OCI-LY1 (cell line): ENCODE data around the gene CAVIN1.
"Not testable (repeated sequence)": the region's sequence is repeated elsewhere in the genome, so short reads cannot be mapped to it uniquely, and the experiment has no call there.

Experiments
- H2AFZ ChIP-seq: fragments of 200-600 bp; sonication (generic), shearing (Covaris generic); 2 replicates; pipeline ENCODE4 v1.6.0; 2014; ENCODE audit warnings: antibody characterized with exemption, mild to moderate bottlenecking, low read length
- H3F3A ChIP-seq: fragments of 200-600 bp; sonication (generic), shearing (Covaris generic); 2 replicates; pipeline ENCODE4 v1.6.0; 2014; ENCODE audit warnings: mild to moderate bottlenecking, antibody characterized with exemption, low read length, moderate library complexity; ENCODE audit not compliant: insufficient read depth
- H3K27ac ChIP-seq: fragments of 200-600 bp; sonication (generic); 2 replicates; pipeline ENCODE4 v1.5.1; 2014; ENCODE audit warnings: low read length, mixed run types, mild to moderate bottlenecking, low read depth; ENCODE audit not compliant: poor library complexity, severe bottlenecking
- H3K27me3 ChIP-seq: fragments of 200-600 bp; sonication (generic); 2 replicates; pipeline ENCODE4 v1.6.0; 2014; ENCODE audit warnings: antibody characterized with exemption, mild to moderate bottlenecking, low read length, moderate library complexity; ENCODE audit not compliant: insufficient read depth
- H3K36me3 ChIP-seq: fragments of 200-600 bp; sonication (generic); 2 replicates; pipeline ENCODE4 v1.6.1; 2014; ENCODE audit warnings: mild to moderate bottlenecking, antibody characterized with exemption, low read length, moderate library complexity, mixed read lengths; ENCODE audit not compliant: insufficient read depth
- H3K4me1 ChIP-seq: fragments of 200-600 bp; sonication (generic); 2 replicates; pipeline ENCODE4 v1.5.1; 2014; ENCODE audit warnings: mild to moderate bottlenecking, low read length, moderate library complexity; ENCODE audit not compliant: insufficient read depth, severe bottlenecking
- H3K4me2 ChIP-seq: fragments of 200-600 bp; sonication (generic), shearing (Covaris generic); 2 replicates; pipeline ENCODE4 v1.6.1; 2014; ENCODE audit warnings: low read length
- H3K4me3 ChIP-seq: fragments of 200-600 bp; sonication (generic); 2 replicates; pipeline ENCODE4 v1.5.1; 2014; ENCODE audit warnings: low read length, low read depth, mild to moderate bottlenecking, mixed read lengths; ENCODE audit not compliant: poor library complexity, severe bottlenecking
- H3K79me2 ChIP-seq: fragments of 200-600 bp; shearing (Covaris generic); 2 replicates; pipeline ENCODE4 v1.6.1; 2016; ENCODE audit warnings: mixed run types, low read length, mixed read lengths; ENCODE audit not compliant: insufficient read depth
- H3K9ac ChIP-seq: fragments of 200-600 bp; sonication (generic), shearing (Covaris generic); 2 replicates; pipeline ENCODE4 v1.6.1; 2014; ENCODE audit warnings: mild to moderate bottlenecking, low read length, mixed read lengths
- H3K9me2 ChIP-seq: fragments of 200-600 bp; sonication (generic), shearing (Covaris generic); 2 replicates; pipeline ENCODE4 v1.6.1; 2014; ENCODE audit warnings: low read depth, mild to moderate bottlenecking, low read length, mixed read lengths
- H3K9me3 ChIP-seq: fragments of 200-600 bp; shearing (Covaris generic); 2 replicates; pipeline ENCODE4 v1.6.1; 2014; ENCODE audit warnings: low read length, mixed read lengths
- H4K20me1 ChIP-seq: fragments of 200-600 bp; sonication (generic), shearing (Covaris generic); 2 replicates; pipeline ENCODE4 v1.6.0; 2016; ENCODE audit warnings: mild to moderate bottlenecking, low read length; ENCODE audit not compliant: insufficient read depth
- EZH2 ChIP-seq: fragments of 200-600 bp; sonication (generic), shearing (Covaris generic); IDR thresholded peaks from 2 replicates; pipeline ENCODE4 v1.8.0; 2017; ENCODE audit warnings: borderline replicate concordance, mixed run types, mild to moderate bottlenecking, antibody characterized with exemption, low read length, moderate library complexity, mixed read lengths
- TF ChIP-seq, protein P1 (sequence below): fragments of 200-600 bp; sonication (generic), shearing (Covaris generic); IDR thresholded peaks from 2 replicates; pipeline ENCODE4 v1.5.1; 2017; ENCODE audit warnings: mild to moderate bottlenecking, antibody characterized with exemption, low read length, moderate library complexity, mixed read lengths

CAVIN1 gene

DNA sequence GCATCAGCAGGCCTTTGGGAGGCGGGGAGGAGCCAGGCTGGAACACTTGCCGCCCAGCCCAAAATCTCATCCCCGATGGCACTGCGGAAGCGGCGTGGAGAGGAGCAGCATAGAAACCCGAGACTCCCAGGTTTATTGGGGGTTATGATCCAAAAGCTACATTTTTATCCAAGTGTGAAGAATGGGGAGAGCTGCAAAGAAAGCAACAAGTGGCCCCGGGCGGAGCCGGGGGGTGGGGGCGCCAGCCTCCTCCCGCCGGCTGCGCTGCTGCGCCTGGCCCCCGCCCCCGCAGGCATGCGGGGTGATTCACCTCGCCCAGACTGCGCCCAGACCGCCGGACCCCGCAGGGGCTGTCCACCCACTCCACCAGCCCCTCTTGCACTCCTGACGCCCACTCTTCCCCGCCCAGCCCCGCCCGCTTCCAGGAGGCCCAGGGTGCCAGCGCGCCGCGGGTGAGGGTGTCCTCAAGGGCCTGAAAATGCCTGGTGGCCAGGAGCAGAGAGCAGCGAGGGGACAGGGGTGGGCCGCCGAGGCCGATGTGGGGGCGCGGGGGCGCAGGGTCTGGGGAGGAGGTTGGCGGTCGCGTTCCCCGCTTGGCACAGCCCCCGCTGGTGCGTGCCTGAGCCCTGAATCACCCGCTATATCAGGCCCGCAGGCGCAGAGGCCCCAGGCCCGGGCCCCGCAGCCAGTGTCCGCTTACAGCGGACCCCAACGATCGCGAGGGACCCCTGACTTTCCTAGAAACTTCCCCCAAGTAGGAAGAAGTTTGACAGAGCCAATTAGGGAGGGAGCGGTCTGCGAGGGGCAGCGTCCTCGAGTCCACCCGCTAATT, 1.3 kb downstream of the CAVIN1 start:
- Histone ChIP-seq H3K9ac (no peak overlapping the region), H3K4me1 (no peaks in the 10 kb centered on the region), H3K4me3 (no peak overlapping the region), H3K79me2 (no peaks in the 10 kb centered on the region), H3F3A (no peaks in the 10 kb centered on the region), H4K20me1 (no peaks in the 10 kb centered on the region), H3K27ac (no peak overlapping the region), H2AFZ (no peak overlapping the region), H3K4me2 (no peak overlapping the region), H3K27me3 (peaks cover 7% of the 10 kb centered on the region; the same call in 1 of the 2 replicates), H3K36me3 (no peaks in the 10 kb centered on the region), H3K9me3 (no peaks in the 10 kb centered on the region), H3K9me2 (no peaks in the 10 kb centered on the region)
- TF ChIP-seq, protein P1, sequence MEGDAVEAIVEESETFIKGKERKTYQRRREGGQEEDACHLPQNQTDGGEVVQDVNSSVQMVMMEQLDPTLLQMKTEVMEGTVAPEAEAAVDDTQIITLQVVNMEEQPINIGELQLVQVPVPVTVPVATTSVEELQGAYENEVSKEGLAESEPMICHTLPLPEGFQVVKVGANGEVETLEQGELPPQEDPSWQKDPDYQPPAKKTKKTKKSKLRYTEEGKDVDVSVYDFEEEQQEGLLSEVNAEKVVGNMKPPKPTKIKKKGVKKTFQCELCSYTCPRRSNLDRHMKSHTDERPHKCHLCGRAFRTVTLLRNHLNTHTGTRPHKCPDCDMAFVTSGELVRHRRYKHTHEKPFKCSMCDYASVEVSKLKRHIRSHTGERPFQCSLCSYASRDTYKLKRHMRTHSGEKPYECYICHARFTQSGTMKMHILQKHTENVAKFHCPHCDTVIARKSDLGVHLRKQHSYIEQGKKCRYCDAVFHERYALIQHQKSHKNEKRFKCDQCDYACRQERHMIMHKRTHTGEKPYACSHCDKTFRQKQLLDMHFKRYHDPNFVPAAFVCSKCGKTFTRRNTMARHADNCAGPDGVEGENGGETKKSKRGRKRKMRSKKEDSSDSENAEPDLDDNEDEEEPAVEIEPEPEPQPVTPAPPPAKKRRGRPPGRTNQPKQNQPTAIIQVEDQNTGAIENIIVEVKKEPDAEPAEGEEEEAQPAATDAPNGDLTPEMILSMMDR, result no peak

DNA sequence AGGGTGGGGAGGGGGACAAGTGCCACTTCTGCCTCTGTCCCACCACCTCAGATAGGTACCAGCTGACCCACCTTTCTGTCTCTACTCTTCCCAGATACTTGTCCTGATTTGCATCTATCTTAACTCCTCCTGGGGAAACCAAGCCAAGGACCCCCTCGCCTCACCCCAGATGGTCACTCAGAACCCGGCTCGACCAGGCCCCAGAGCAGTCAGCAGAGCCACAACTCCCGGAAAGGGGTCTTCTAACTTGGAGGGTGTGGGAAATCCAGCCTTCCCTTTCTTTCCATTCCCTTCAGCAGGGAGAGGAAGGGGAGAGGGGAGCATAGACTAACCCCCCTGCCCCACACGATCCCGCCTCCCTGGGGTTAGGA, 1.9 kb downstream of the CAVIN1 start:
- Histone ChIP-seq H3K79me2 (no peaks in the 10 kb centered on the region), H3K4me1 (no peaks in the 10 kb centered on the region), H3K9me2 (no peaks in the 10 kb centered on the region), H3F3A (no peaks in the 10 kb centered on the region), H3K9me3 (no peaks in the 10 kb centered on the region), H3K9ac (no peak overlapping the region), H4K20me1 (no peaks in the 10 kb centered on the region), H2AFZ (no peak overlapping the region), H3K4me3 (no peak overlapping the region), H3K27ac (no peak overlapping the region), H3K36me3 (no peaks in the 10 kb centered on the region), H3K27me3 (peaks cover 7% of the 10 kb centered on the region; the same call in 1 of the 2 replicates), H3K4me2 (no peak overlapping the region)
- TF ChIP-seq, protein P1, result no peak
- no peak for TF ChIP-seq EZH2

DNA sequence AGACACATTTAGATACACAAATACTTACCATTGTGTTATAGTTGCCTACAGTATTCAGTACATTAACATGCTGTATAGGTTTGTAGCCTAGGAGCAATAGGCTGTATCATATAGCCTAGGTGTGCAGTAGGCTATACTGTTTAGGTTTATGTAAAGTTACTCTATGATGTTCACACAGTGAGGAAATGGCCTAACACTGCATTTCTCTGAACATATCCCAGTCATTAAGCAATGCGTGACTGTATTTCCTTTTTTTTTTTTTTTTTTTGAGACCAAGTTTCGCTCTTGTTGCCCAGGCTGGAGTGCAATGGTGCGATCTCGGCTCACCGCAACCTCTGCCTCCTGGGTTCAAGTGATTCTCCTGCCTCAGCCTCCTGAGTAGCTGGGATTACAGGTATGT, 5.1 kb downstream of the CAVIN1 start:
- not testable (repeated sequence) for H4K20me1 ChIP-seq, H3K79me2 ChIP-seq, H3K27me3 ChIP-seq, H3K9me3 ChIP-seq, H2AFZ ChIP-seq, H3K4me3 ChIP-seq, H3K9me2 ChIP-seq, H3K36me3 ChIP-seq, H3K27ac ChIP-seq, H3F3A ChIP-seq, H3K4me2 ChIP-seq, H3K9ac ChIP-seq
- peaks cover 12% of the 10 kb centered on the region for H3K4me1 ChIP-seq
